GM03348 (cell line): Measurements from ENCODE around the gene SLC35G1.

Experiments used
- DNase-seq: peaks from one replicate; pipeline ENCODE4 v3.0.0; 2012; ENCODE audit warnings: low spot score

The SLC35G1 gene, protein sequence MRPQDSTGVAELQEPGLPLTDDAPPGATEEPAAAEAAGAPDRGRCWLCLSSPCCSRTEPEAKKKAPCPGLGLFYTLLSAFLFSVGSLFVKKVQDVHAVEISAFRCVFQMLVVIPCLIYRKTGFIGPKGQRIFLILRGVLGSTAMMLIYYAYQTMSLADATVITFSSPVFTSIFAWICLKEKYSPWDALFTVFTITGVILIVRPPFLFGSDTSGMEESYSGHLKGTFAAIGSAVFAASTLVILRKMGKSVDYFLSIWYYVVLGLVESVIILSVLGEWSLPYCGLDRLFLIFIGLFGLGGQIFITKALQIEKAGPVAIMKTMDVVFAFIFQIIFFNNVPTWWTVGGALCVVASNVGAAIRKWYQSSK

DNA sequence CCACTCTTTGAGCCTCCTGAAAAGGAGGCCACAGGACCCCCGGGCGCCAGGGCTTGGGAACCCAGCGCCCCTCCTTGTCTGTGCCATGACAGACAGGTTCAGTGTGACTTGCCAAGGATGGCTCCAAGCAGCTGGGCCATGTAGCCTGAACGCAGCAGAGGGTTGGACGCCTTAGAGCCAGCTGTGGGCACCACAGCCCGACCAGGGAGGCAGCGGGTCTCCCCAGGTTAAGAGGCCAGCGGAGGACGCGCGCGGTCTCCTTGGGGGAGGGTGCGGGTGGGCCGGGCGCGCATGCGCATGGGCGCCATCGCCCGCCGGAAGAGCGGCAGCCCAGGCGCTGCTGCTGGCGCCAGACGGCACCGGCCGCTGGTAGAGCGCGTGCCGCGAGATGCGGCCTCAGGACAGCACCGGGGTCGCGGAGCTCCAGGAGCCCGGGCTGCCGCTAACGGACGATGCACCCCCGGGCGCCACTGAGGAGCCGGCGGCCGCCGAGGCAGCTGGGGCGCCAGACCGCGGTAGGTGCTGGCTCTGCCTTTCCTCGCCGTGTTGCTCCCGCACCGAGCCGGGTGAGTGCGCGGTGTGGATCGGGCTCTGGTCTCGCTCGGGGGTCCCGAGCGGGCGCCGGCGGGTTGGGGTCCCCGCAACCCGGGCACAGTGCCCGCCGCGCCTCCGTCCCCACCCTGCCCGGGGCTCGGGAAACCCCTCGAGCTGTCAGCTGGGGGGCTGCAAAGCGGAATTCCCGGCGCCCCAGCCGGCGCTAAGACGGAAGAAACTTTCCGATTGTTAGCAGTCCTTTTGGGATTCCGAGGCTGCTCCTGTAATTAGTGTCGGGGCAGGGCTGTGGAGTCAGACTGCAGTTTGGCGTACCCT is at the start of gene SLC35G1:
Gene SLC35G1 (plus strand): TSS at position 333 of the 870 bp plus-strand sequence. CDS start 56 bp downstream, at position 389.
- DNase-seq = peak; percentile 97

DNA sequence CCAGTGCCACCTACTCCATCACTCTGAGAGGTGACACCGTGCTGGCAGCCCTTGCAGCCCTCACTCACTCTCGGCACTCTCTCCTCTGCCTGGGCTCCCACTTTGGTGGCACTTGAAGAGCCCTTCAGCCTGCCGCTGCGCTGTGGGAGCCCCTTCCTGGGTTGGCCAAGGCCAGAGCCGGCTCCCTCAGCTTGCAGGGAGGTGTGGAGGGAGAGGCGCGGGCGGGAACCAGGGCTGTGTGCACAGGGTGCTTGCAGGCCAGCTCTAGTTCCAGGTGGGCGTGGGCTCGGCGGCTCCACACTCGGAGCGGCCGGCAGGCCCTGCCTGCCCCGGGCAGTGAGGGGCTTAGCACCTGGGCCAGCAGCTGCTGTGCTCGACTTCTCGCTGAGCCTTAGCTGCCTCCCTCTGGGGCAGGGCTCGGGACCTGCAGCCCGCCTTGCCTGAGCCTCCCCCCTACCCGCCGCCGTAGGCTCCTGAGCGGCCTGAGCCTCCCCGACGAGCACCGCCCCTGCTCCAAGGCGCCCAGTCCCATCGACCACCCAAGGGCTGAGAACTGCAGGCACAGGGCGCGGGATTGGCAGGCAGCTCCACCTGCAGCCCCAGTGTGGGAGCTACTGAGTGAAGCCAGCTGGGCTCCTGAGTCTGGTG is 48.7 kb upstream of the SLC35G1 start:
- no peak for DNase-seq

DNA sequence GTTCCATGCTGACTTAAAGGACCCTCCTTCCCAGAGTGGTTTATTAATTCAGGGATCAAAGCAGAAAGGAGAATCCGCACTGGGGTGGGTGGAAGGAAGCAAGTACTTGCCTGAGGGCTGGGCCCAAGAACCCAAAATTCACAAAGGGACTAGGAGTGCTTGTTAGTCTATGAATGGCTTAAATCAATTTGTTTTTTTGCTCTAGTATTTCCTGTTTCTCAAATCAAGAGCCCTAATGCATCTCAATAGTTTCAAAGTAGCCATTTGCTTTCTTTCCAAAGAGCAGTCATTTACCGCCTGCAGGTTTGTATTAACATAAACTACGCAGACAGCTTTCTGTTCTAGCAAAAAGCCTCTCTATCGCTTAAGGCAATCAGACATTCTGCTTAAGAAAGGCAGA is 44.2 kb upstream of the SLC35G1 start:
- DNase-seq = no peak

DNA sequence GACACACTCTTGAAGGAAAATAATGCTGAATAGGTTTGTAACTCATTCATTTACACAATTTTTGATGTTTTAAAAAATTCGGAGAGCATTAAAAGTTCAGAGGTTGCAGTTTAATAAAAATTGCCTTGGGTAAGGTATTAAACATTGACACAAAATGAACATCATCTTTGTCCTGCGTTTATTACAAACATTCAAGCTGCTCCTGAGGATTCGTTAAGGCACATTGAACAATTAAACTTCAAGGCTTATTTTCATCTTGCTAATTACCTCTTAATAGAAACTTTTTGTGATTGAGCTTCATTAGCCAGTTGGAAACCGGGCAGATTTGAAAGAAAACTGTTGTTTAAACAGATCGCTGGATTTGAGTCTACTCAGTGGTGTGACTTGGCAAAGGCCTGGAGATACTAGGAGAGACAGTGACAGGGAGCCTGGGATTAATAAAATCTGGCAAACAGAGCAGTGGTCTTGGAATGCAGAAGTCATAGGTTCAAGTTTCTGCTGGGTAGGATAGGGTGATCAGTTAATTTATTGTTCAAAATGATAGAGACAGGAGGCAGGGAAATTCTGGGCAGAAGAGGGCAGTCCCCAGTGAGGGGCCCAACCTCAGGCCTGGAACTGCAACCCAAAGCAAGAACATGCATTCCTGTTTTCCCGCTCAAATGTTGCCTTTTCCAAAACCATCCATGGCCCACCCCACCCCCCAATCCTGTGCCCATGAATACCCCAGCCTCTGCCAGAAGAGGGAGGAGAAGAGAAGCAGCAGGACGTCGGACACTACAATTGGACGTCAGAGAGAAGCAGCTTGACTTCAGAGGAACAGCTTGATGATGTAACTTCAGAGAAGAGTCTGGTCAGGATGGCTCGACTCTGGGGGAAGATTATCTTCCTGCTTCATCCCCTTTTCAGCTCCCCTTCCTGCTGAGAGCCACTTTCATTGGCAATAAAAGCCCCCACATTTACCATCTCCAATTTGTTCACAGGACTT is 43.5 kb upstream of the SLC35G1 start:
- DNase-seq = no peak

DNA sequence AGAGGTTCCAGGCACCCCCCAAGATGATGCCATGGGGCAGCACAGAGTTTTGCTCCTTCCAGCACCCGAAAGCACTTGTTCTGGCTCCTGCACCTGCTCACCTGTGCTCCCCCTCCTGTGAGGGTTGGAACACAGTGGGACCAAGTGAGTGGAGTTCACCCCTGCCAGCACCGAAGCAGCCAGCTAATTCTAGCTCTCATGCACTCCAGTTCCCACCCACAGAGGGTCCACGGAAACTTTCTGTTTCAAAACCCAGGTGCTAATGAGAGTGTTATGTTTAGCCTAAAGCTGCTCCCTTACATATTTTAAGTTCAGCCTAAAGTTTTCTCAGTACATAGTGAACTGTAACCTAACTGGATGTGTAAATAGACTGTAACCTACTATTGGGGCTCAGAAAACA is 42.6 kb upstream of the SLC35G1 start:
- no peak for DNase-seq

DNA sequence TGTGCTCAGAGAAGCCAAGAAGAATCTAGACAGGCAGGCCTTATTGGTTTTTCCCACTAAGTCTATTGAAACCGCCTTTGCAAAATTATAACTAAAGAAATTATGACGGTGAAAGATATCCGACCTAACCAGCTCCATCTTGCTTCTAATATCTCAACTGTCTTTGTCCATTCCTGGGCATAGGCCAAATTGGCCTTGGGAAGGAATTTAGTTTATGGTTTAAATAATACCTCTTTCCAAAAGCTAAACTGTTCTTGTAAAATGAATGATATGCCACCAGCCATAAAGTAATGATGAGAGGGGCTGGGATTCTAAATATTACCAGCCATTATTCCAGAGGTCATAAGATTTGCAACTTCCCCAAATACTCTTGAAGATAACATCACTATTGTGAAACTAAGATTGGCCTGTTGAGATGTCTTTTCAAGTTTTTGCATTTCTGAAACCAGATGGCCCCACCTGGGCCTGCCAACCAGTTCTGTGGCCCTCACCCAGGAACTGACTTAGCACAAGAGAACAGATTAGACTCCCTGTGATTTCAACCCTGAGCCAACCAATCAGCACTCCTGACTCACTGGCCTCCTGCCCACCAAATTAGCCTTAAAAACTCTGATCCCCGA is 41.2 kb upstream of the SLC35G1 start:
- DNase-seq = no peak

DNA sequence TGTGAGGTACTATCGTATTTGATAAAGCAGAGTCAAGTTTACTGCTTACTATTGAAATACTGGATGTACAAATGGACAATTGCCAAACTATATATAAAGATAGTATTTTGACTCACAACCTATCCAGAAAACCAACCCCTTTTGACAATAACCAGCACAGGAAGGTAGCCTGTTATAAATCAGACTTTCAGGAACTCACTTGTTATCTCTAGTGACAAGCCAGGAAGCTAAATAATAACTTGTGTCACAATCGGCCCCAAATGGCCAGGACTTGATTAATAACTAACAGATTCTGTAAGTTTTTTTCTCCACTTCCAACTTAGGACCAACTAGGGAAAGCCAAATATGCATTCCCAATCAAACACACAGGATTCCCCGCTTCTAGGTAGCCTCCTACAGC is 38.8 kb upstream of the SLC35G1 start:
- DNase-seq = no peak

DNA sequence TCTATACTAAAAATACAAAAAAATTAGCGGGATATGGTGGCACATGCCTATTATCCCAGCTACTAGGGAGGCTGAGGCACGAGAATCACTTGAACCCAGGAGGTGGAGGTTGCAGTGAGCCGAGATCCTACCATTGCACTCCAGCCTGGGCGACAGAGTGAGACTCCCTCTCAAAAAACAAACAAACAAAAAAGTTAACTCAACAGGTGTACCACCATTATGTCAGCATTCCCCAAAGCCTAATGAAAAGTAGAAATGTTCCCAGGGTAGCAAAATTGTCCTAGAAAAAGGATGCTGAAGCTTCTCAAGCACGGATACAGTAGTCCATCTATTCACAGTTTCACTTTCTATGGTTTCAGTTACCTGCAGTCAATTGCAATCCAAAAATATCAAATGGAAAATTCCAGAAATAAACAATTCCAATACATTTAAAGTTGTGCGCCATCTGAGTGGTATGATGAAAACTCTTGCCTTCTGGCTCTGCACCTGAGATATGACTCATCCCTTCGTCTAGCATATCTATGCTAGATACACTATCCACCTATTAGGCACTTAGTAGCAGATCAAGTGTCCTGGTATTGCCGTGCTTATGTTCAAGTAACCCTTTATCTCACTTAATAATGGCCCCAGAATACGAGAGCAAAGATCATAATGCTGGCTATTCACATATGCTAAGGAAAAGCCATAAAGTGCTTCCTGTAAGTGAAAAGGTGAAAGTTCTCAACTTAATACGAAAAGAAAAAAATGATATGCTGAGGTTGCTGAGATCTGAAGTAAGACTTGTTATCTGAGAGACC is 37.2 kb upstream of the SLC35G1 start:
- no peak for DNase-seq

DNA sequence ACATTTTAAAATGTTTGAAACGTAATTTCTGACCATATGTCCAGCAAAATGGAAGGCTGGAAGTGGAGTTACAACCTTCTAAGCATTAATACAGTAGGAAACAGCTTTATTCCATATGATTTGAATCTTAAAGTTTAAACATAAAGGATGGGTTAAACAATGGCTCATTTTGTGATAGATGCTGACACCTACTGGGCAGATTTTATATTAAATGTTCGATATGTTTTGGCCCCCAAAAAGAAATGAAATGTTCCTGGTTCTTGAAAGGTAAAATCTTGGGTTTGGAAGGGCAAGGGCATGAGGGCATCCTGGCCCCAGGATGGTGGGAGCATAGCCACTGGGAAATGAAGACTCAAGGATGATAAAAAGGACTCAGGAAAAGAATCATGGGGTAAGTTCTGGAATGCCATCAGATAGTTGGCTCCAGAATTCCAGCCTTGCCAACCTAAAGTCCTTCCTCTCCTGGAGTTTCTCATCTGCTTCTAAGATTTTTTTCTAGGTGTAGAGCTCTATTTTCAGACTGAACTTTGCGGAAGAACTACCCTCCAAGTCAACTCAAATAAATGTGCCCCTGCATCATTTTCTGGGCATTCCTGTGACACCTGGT is 34.6 kb upstream of the SLC35G1 start:
- peak; percentile 27 for DNase-seq

DNA sequence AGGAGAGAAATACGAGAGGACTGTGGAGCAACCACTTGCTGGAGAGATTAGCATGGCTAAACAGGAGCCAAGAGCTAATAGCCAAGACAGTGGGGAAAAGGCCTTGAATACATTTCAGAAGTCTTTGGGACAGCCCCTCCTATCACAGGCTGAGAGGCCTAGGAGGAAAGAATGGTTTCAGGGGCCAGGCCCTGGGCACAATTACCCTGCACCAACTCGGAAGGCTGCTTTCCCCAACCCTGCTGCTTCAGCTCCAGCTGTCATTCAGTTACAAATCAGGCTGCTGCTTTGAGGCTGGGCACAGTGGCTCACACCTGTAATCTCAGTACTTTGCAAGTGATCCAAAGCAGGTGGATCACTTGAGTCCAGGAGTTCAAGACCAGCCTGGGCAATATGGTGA is 32.0 kb upstream of the SLC35G1 start:
- no peak for DNase-seq

DNA sequence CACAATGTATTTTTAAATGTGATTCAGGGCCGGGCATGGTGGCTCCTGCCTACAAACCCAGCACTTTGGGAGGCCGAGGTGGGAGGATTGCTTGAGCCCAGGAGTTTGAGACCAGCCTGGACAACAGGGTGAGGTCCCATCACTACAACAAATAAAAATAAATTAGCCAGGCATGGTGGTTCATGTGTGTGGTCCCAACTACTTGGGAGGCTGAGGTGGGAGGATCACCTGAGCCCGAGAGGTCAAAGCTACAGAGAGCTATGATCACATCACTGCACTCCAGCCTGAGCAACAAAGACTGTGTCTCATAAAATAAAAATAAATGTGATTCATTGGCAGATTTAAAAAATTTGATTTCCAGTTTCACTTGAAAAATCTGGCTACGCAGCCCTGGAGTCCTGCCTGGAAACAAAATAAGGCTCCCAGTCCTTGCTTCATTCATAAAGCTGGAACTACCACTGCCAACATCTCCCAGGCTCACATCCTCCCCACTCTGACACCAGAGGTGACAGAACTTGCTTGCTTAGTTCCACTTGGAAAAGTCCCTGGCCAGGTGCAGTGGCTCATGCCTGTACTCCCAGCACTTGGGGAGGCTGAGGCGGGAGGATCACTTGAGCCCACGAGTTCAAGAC is 27.9 kb upstream of the SLC35G1 start:
- no peak for DNase-seq

DNA sequence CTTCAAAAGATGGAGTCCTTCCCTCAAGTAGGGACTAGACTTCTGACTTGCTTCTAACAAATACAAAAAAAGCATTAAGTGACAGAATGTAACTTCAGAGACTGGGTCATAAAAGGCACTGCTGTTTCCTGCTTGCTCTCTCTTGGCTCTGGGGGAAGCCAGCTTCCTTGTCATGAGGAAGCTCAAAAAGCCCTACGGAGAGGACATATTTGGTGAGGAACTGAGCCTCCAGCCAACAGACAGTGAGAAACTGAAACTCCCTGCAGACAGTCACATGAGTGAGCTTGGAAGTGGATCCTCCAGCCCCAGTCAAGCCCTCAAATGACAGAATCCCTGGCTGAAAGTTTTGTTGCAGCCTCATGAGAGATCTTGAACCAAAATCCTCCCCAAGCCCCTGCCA is 26.3 kb upstream of the SLC35G1 start:
- DNase-seq = no peak

DNA sequence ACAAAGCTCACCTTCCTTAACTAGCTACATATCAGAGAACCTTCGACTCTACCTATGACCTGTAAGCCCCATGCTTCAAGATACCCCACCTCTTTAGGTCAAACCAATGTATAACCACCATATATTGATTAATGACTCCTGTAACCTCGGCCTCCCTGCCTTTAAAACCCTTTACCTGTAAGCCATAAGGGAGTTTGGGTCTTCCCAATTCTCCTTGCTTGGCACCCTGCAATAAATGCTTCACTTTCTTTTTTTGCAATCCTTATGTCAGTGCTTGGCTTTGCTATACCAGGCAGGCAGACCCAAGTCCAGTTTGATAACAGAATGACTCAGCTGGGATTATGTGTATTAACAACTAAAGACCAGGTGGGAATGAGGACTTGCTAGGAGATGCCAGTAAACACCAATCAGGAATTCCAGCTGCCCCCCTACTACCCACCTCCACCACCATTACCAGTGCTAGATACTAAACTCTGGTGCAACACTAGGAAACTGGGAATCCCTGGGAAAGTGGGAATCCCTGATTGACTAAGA is 22.0 kb upstream of the SLC35G1 start:
- DNase-seq = no peak

DNA sequence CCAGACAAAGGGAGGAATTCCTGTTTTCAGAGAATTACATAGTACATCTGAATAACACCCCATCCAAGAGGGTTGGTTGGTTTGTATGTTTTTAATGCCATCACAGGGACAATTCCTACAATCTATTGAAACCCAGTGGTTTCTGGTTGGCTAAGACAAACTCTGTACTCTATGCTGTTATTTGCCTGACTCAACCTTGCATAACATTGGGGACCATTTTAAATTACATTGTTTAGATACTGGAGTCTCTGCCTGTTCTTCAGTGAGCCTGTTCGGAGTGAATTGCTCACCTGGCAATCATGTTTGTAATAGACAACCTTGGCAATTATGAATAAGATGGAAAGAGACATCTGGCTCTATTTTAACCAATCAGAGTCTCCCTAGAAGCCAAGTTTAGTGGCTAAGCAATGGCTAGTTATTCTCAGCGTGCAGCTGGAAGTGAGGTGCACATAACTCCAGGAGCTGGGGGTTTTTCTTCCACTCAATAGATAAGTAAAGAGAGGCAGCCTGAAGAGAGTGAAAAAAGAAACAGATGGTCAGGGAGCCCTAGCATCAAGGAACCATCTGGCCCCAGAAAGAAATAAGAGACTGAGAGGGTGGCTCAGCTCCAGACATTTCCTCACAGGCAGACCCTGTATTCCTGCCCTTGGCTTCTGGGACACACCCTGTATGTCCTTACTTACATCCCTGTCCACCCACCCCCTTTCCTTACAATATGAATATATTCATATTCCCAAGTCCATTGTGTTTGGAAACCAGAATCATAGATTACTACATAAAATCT is 21.2 kb upstream of the SLC35G1 start:
- no peak for DNase-seq

DNA sequence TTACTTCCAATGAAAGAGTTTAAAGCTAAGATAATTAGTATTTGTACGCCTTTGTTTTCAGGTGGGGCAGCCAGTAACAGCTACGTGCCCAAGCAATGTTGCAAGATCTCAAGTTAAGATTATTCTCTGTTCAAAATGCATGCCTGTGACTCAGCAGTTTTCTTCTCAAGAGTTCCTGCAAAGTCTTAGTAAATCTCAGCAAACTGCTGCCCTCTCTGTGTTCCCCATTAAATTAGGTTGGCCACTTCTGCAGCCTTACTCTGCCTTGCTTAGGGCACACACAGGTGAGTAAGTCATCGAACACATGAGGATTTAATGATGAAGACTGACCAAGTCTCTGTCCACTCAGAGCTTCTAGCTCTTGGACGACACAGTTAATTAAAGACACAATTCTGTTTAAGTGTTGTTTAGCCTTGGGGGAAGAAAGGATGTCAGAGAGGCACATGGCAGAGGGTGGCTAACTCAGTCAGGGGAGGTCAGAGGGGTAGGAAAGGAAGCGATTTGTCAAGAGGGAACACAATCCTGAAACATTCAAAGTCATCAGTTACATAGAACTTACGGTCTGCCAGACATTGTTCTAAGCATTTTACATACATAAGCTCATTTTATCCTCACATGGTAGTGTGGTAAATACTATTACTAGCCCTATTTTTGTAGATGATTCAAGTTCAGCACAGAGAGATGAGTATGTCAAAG is 20.2 kb upstream of the SLC35G1 start:
- DNase-seq = peak; percentile 20

DNA sequence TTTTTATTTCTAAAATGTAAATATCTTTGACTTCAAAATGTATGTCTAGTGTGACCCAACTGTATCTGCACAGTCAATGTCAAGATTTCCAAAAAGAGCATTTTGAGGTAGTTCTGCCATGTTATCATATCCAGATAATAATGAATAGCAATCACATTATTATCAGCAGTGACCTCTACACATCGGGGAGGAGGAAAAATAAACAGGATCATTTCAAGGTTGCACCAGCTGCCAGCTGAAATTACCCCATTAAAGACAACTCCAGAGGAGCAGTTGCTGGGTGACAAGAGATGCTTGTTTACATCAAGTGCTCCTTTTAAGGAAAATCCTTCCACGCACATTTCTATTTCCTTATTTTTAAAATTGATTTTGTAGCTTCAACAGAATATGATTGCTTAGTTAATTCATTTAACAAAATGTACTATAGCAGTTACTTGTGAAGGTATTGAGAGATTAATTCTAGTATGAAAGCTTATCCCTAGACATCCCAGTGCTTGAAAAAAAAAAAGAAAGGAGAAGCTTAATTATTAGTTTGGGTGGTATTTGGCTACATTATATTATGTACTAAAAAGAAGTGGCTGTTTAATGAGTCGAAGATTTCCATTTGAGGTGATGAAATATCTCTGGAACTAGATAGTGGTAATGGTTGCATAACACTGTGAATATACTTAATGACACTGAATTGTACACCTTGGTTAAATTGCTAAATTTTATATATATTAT is 19.3 kb upstream of the SLC35G1 start:
- no peak for DNase-seq

DNA sequence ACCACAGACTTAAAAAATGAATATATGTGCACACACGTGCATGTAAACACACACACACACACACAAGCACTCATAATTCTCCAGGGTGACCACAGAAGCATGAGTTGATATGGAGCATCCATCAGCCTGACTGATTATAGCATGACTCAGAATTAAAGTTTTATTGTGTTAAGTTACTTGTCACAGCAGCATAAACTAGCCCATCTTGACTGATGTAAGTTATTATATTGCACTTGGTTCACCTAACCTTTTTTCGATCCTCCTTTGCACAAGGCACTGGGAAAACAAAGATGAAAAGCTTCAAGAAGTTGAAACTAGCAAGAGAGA is 18.8 kb upstream of the SLC35G1 start:
- no peak for DNase-seq
